Suprapubic skin (tissue), 4 donors: ENCODE measurements around the gene MESP1. TPM values are rescaled to one million over a fixed set of nuclear protein-coding genes. Genes with fewer than 3 reads are reported as not detected.
A peak's percentile ranks its signal among the peaks of the same experiment; 100 is the strongest.
"Not testable (repeated sequence)": the region's sequence is repeated elsewhere in the genome, so short reads cannot be mapped to it uniquely, and the experiment has no call there.

ENCODE experiments used
- DNase-seq, 2 donors: peaks; one replicate each; pipeline ENCODE4 v3.0.0-alpha.2; 2019; ENCODE audit warnings: low spot score in 2 of 2
- H3K27ac ChIP-seq: fragments of 200-600 bp; sonication (generic); one replicate; pipeline ENCODE4 v1.5.1; 2019
- H3K27me3 ChIP-seq: fragments of 200-600 bp; sonication (generic); one replicate; pipeline ENCODE4 v1.5.1; 2019
- H3K36me3 ChIP-seq: fragments of 200-600 bp; sonication (generic); one replicate; pipeline ENCODE4 v1.5.1; 2019
- H3K4me1 ChIP-seq: fragments of 200-600 bp; sonication (generic); one replicate; pipeline ENCODE4 v1.5.1; 2019
- H3K4me3 ChIP-seq: fragments of 200-600 bp; sonication (generic); one replicate; pipeline ENCODE4 v1.5.1; 2019; ENCODE audit warnings: mild to moderate bottlenecking
- H3K9me3 ChIP-seq: fragments of 200-600 bp; sonication (generic); one replicate; pipeline ENCODE4 v1.5.1; 2019
- EP300 ChIP-seq: sonication (generic); formaldehyde crosslinking; IDR thresholded peaks from one replicate; pipeline ENCODE4 v1.6.1; 2017; ENCODE audit warnings: antibody characterized with exemption
- POLR2A ChIP-seq, 2 donors: fragments of 450-650 bp; IDR thresholded peaks; one replicate each; pipeline ENCODE4 v1.6.1; 2017; ENCODE audit warnings: antibody characterized with exemption in 2 of 2, mild to moderate bottlenecking in 2 of 2, moderate library complexity in 2 of 2
- POLR2AphosphoS5 ChIP-seq, 3 donors: sonication (generic); formaldehyde crosslinking; IDR thresholded peaks; one replicate each; pipeline ENCODE4 v1.6.1; 2017; ENCODE audit warnings: antibody characterized with exemption in 3 of 3
- WGBS: methylation state at CpG from one replicate; pipeline ENCODE4 v1.1.5; 2018; 5-methylcytosine and 5-hydroxymethylcytosine counted together
- total RNA-seq, 4 donors: library from RNA; depleted of rRNA; stranded (reverse); fragments of >200 nt; gene quantifications; one replicate each; pipeline ENCODE4 v1.1.0, GENCODE V29; 2016
- TF ChIP-seq, protein P1 (sequence below), 2 donors: fragments of 200-600 bp in 1 of 2; fragments of 450-650 bp in 1 of 2; sonication (generic) in 1 of 2; IDR thresholded peaks; one replicate each; pipeline ENCODE4 v1.5.1; 2016 to 2019; ENCODE audit warnings: antibody characterized with exemption in 2 of 2, mild to moderate bottlenecking in 1 of 2, moderate library complexity in 1 of 2

Gene MESP1
- total RNA-seq, 4 donors from 2014 or later, result 0.49 to 1.9 (median 0.89) TPM

DNA sequence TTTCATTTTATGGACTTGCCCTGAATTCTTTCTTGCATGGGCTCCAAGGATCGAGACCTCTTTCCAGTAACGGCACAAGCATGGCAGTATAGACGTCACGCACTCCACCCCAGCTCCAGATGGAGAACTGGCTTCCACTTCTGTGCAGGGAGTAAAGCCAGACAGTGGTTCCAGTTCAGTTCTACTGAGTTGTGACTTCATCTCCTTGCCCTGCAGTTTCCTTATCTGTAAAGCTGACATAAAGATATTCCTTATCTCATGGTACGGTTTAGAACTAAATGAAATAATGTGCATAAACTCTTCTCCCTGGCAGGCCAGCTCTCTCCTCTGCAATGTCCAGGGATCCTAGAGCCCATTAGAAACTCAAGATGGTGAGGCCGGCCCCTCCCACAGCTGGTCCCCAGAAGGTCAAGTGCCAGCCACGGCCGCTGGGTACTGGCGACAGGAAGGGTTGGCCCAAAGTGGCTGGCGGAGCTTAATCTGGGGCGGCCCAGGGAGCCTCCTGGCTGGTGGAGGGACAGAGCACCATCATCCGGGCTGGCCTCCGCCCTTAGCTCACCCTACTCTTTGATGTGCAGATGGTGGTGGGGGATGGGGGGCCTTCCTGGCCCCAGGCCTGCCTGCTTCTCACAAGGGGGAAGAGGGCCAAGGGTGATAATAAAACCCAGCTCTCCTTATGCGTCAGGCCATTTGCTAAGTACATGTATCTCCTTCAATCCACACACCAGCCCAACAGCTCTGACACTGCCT is 32.2 kb upstream of the MESP1 start:
- no peak overlapping the region for H3K4me3 ChIP-seq
- no peaks in the 10 kb centered on the region for H3K9me3 ChIP-seq
- peaks cover 47% of the 10 kb centered on the region for H3K4me1 ChIP-seq
- DNase-seq, result no peak
- TF ChIP-seq, protein P1, sequence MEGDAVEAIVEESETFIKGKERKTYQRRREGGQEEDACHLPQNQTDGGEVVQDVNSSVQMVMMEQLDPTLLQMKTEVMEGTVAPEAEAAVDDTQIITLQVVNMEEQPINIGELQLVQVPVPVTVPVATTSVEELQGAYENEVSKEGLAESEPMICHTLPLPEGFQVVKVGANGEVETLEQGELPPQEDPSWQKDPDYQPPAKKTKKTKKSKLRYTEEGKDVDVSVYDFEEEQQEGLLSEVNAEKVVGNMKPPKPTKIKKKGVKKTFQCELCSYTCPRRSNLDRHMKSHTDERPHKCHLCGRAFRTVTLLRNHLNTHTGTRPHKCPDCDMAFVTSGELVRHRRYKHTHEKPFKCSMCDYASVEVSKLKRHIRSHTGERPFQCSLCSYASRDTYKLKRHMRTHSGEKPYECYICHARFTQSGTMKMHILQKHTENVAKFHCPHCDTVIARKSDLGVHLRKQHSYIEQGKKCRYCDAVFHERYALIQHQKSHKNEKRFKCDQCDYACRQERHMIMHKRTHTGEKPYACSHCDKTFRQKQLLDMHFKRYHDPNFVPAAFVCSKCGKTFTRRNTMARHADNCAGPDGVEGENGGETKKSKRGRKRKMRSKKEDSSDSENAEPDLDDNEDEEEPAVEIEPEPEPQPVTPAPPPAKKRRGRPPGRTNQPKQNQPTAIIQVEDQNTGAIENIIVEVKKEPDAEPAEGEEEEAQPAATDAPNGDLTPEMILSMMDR (IDR thresholded peaks at IDR 0.05), result no peak
- TF ChIP-seq POLR2AphosphoS5 (IDR thresholded peaks at IDR 0.05) (no peak), POLR2A (IDR thresholded peaks at IDR 0.05) (no peak), EP300 (no peak)
- 53% methylated on average over 11 of the region's 14 CpGs for WGBS
- peaks cover 8% of the 10 kb centered on the region for H3K36me3 ChIP-seq
- no peaks in the 10 kb centered on the region for H3K27me3 ChIP-seq
- no peak overlapping the region for H3K27ac ChIP-seq

DNA sequence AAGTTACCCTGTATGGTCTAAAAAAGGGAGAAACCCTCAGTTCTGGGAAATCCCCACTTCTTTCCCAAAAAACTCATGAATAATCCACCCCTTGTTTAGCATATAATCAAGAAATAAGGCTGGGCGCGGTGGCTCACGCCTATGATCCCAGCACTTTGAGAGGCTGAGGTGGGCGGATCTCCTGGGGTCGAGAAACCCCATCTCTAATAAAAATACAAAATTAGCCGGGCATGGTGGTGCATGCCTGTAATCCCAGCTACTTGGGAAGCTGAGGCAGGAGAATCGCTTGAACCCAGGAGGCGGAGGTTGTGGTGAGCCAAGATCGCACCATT is 31.5 kb upstream of the MESP1 start:
- not testable (repeated sequence) for H3K4me3 ChIP-seq, H3K27me3 ChIP-seq, H3K9me3 ChIP-seq, DNase-seq, H3K36me3 ChIP-seq
- 63% methylated on average over 9 of the region's 9 CpGs for whole genome bisulfite sequencing
- H3K4me1 ChIP-seq, result peaks cover 47% of the 10 kb centered on the region
- H3K27ac ChIP-seq, result peak overlapping the region; percentile 71

DNA sequence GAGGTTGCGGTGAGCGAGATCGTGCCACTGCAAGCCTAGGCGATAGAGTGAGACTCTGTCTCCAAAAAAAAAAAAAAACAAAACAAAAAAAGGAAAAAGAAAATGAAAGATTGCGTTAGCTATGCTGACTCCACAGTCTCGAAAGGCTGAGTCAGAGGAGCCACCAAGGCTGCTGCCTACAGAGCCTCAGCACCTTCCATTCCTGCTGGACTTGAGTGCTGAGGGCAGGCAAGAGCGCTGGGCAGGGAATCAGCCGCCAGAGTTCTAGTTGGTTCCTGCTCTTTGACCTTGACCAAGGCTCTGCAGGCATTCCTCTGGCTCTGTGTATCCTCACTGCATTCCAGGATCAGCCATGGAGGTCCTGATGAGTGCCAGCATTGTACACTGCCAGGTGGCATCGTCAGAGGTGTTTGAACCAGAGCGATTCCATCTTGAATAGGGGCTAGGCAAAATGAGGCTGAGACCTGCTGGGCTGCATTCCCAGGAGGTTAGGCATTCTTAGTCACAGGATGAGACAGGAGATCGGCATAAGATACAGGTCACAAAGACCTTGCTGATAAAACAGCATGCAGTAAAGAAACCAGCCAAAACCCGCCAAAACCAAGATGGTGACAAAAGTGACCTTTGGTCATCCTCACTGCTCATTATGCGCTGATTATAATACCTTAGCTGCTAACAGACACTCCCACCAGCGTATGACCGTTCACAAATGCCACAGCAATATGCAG is 31.0 kb upstream of the MESP1 start:
- Histone ChIP-seq H3K36me3 (peaks cover 8% of the 10 kb centered on the region), H3K4me3 (no peak overlapping the region), H3K9me3 (no peaks in the 10 kb centered on the region), H3K27me3 (no peaks in the 10 kb centered on the region), H3K27ac (peak overlapping the region; percentile 71), H3K4me1 (peaks cover 50% of the 10 kb centered on the region)
- DNase-seq, result no peak
- TF ChIP-seq POLR2AphosphoS5 (IDR thresholded peaks at IDR 0.05) (no peak), POLR2A (IDR thresholded peaks at IDR 0.05) (no peak), EP300 (no peak)
- TF ChIP-seq, protein P1 (IDR thresholded peaks at IDR 0.05), result no peak
- 51% methylated on average over 13 of the region's 15 CpGs for WGBS

DNA sequence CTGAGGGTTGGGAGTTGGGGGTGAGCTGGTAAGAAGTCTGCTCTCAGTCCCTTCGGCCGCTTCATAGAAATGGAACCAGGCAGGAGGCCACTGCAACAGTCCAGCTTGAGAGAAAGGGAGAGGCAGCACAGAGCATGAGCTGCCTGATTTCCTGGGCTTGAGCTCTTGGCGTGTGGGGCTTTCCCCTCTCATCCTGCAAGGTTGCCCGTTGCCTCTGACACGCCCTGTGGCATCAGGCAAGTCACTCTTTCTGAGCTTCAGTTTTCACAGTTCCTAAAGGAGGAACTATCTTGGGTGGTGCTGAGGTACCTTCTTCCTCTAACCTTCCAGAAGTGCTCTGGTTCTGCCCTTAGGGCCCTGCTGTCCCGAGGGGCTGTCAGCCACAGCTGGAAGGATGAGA is 30.0 kb upstream of the MESP1 start:
- H3K27ac ChIP-seq, result peak overlapping the region; percentile 71
- H3K36me3 ChIP-seq, result peaks cover 8% of the 10 kb centered on the region
- 56% methylated on average over 2 of the region's 6 CpGs for WGBS
- H3K27me3 ChIP-seq, result no peaks in the 10 kb centered on the region
- DNase-seq, result no peak
- H3K4me3 ChIP-seq, result no peak overlapping the region
- TF ChIP-seq POLR2A (IDR thresholded peaks at IDR 0.05), result no peak
- TF ChIP-seq, protein P1 (IDR thresholded peaks at IDR 0.05), result no peak
- TF ChIP-seq EP300, result no peak
- no peak for TF ChIP-seq POLR2AphosphoS5 (IDR thresholded peaks at IDR 0.05)
- peaks cover 60% of the 10 kb centered on the region for H3K4me1 ChIP-seq
- no peaks in the 10 kb centered on the region for H3K9me3 ChIP-seq

DNA sequence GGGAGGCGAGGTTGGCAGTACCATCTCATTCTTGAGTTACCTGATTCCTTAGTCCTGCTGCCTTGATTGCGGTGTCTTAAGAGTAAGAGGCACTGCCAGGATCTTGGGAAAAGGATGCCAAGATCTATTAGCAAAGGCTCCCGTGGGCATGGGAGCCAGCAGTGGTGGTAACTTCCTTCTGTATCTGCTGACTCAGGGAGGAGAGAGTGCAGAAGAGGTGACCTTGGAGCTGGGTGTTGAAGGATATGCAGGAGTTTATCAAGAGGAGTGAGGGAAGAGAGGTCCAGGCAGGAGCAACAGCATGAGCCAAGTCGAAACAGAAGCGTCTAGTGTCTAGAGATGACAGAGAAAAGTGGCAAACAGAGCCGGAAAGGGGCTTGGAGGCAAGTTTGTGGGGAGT is 29.6 kb upstream of the MESP1 start:
- WGBS, result 45% methylated on average over 6 of the region's 6 CpGs
- Histone ChIP-seq H3K36me3 (peaks cover 8% of the 10 kb centered on the region), H3K4me1 (peaks cover 64% of the 10 kb centered on the region), H3K4me3 (no peak overlapping the region), H3K27ac (peak overlapping the region; percentile 71), H3K27me3 (no peaks in the 10 kb centered on the region), H3K9me3 (no peaks in the 10 kb centered on the region)
- no peak for TF ChIP-seq POLR2A (IDR thresholded peaks at IDR 0.05)
- no peak for TF ChIP-seq EP300
- TF ChIP-seq POLR2AphosphoS5 (IDR thresholded peaks at IDR 0.05), result no peak
- TF ChIP-seq, protein P1 (IDR thresholded peaks at IDR 0.05), result no peak
- no peak for DNase-seq
